Ramos (cell line): ENCODE data around the gene E2F2.
"Not testable (repeated sequence)": the region's sequence is repeated elsewhere in the genome, so short reads cannot be mapped to it uniquely, and the experiment has no call there.

Source experiments
- in situ Hi-C: fragments of 300-500 bp; cut with MboI; formaldehyde crosslinking; loops from one replicate; pipeline ENCODE4 v1.14.3; 2022; ENCODE audit warnings: low sequenced_read_pairs; ENCODE audit not compliant: unreplicated experiment

E2F2 gene

DNA sequence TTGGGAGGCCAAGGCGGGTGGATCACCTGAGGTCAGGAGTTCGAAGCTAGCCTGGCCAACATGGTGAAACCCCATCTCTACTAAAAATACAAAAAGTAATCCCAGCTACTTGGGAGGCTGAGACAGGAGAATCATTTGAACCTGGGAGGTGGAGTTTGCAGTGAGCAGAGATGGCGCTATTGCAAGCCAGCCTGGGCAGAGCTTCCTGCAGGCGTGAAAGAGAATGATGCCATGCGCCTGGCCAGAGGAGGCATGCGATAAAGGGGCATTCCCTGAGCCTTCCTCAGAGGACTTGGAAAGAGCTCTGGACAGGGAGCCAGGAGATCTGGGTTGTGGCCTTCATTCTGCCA lies 3.2 kb downstream of the E2F2 start:
- in situ Hi-C loops: no loop called here

DNA sequence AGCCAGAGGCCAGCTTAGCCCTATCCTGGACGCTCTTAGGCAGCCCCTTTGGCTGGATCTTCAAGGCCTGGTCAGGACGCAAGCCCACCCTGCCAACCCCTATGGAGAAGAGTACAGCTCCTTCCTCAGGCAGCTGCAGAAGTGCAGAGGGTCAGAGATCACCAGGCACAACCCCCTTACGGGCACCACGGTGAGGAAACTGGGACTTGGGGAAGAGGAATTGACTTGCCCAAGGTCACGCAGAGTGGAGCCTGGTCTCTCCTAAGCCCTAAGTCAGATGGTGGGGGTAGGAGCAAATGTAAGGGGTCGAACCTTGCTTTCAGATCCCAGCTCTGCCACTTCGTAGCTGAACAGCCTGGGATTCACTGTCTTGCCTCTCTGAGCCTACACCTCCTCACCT lies 3.7 kb downstream of the E2F2 start:
- in situ Hi-C loops: no loop called here

DNA sequence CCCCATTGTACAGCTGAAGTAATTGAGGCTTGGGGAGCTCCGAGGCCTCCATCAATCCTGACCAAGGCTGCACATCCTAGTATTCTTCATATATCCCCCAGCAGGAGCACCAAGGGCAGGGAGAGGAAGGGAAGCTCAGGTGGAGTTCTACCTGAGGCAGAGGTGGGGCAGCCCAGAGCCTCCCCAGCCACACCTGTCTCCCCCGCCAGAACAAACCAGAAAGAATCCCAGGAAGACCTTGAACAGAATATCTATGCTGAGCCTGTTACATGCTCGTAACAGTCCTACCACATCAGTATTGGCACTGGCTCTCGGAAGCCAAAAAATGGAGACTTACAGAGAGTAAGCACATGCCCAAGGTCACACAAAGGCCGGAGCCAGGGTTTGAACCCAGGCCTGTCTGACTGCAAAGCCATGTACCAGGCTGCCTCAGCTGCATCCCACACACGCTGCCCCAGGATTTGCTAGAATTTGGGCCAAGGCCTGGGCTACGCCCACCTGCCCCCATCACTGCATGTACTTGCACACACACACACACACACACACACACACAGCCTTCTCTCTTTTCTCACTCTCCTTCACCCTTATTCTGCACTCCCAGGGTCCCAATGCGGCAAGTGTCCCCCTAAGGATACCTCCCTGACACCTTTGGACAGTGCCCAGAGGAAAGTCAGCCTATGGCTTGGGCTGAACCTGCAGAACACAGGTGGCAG lies 4.5 kb downstream of the E2F2 start:
- in situ Hi-C loops: no loop called here

DNA sequence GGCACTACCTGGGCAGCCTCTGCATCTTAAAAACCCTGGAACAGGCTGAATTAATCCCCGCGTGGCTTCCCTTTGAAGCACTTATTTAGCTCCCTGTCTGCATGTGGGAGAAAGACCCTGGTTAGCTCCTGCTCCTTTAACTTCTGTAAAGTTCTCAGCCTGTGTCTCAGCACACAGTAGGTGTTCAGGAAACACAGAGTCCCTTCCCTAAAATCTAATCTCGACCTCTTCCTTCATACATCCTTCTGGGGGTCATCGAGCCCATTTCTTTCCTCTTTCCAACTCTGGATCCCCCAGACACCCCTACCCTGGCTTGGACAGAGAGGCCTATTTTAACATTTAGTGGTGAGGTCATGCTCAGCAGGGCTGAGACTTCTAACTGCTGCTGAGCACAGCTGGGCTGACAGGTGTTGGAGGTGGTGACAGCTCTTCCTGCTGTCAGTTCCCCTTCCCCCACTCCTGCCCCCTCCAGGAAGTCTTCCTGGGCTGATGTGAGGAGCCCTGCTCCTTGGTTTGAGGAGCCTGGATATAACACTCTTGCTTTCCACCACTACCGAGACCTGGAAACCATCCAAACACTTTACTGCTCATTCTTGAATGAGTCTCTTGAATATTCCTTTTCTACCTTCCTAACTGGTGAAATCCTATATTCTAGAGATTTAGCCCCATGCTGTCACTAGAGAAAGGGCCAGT lies 5.3 kb downstream of the E2F2 start:
- in situ Hi-C loops: no loop called here

DNA sequence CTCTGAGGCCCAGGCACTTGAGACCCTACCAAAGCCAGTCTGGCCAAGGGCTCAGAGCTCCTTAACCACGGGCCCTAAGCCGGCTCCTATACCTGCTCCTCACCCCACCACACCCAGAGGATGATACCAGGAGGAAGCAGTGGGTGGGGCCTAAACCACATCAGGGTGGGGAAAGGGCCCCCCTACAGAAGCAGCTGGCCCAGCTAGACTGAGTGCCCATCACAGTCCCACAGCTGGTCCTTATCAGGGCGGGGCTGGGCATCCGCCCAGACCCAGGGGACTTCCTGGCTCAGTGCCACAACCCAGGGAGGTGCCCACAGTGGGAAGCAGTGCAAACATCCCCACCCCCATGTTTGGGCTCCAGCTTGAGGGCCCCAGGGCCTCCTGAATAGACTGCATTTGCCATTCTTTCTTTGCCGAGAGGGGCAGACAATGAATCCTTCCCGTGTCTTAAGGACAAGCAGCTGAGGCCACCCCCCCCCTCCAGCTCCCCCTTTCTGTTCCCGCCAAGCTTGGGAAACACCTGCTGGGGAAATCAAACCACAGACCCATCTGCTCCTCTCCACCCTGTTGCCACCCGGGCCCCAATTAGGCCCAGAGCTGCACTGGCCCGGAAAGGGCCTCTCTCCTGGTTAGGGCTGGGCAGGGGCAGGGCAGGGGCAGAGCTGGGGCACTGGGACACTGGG lies 6.2 kb downstream of the E2F2 start:
- in situ Hi-C loops: no loop called here

DNA sequence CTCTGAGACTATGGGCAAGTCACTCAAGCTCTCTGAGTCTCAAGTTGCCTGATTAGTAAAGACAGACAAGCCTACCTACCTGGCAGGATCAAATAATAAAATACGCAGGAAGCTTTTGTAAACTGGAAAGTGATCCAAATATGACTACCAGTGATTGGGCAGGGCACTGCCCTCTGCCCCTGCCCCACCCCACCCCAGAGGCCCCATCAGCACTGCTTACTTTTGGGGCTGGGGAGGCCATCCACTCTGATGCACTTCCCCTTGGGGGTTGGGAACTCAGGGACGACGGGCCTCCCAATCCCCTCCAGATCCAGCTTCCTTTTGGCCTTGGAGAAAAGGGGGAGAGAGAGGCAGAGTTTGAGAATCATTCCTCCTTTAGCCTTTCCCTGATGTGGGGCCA lies 6.9 kb downstream of the E2F2 start:
- in situ Hi-C loops: no loop called here

DNA sequence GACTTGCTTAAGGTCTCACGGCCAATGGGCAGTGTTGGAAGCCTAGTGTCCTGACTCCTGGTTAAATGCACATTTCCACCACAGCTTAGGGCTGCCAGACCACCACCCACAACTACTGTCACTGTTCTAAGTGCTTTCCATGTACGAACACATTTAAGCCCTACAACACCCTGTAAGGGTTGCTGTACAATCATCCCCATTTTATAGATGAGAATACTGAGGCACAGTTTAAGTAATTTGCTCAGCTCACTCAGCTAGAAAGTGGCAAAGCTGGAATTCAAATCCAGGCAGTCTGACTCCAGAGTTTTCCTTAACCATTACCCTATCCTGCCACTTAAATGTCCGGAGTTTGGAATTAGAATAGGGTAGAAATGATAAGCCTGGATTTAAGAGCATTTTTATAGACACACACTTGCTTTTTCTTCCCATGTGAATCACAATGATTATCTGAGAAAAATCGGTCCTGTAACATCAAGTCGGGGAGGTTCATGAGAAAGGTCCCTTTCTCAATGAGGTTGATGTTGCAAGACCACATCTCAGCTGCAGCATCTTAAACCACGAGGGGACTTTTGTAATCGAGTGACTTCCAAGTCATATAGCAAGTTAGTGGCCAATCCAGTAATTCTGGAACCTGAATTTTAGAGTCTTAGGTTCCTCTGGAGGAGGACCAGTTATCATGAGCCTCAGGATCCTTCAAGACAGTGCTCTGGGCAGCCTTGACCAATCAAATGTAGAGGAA lies 8.6 kb downstream of the E2F2 start:
- in situ Hi-C loops: no loop called here

DNA sequence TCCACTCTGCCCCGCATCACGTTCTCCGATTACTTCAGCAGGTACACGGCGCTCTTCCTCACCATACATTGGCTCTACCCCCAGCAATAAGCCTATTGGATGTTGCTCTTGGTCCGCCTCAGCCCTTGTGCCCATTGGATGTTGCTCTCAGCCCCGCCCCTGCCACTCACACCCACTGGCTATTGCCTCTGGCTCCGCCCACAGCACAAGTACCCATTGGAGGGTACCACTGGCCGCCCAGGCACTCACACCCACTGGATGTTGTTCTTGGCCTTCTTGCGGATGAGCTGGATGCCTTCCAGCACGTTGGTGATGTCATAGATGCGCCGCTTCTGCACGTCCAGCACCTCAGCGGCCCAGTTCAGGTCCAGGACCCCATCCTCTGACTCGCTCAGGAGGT lies 9.4 kb downstream of the E2F2 start:
- in situ Hi-C loops: no loop called here

DNA sequence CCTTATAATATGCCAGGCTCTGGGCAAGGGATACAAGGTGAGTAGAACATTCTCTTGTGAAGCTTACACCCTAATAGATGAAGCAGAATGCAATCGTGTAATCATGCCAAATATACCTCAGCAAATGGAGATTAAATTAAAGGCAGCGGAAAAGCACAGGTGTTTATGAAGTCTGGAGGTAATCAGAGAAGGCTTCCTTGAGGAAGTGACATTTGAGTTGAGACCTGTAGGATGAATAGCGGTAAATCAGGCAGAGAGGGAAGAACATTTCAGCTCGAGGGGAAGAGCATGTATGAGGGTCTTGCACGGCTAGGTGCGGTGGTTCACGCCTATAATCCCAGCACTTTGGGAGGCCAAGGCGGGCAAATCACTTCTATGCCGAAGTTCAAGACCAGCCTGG lies 13.5 kb downstream of the E2F2 start:
- in situ Hi-C loops: no loop called here

DNA sequence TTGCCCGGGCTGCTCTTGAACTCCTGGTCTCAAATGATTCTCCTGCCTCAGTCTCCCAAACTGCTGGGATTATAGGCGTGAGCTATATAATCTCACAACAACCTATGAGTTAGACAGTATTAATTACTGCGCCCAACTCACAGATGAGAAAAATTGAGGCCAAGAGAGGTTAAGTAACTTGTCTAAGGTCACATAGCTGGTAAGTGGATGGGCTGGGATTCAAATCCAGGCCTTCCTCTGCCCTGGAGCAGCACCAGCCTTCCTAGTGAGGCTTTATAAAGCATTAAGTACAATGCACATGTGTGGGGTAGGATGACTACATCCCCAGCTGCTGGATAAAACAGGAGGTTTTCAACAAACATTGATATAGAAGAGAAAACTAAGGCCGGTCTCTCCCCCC lies 15.1 kb downstream of the E2F2 start:
- in situ Hi-C loops: no loop called here

DNA sequence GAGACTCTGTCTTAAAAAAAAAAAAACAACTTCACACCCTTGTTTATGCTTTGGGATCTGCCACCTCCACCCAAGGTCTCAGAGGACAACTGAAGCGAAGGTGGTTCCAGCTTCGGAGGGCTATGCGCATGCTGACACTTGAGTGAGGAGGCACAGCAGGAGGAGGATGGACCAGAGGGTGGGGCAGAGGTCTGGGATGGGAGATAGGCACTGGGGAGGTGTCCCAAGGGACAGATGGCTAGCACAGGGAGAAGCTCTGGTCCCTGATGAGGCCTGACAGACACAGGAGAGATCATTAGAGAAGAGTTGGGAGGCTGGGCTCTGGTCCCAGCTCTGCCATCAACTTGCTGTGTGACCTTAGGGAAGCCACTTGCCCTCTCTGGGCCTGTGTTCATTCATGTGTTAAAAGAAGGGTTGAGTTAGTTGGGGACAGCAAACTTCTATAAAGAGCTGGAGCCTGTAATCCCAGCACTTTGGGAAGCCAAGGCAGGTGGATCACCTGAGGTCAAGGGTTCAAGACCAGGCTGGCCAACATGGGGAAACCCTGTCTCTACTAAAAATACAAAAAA lies 16.8 kb downstream of the E2F2 start:
- in situ Hi-C loops: no loop called here

DNA sequence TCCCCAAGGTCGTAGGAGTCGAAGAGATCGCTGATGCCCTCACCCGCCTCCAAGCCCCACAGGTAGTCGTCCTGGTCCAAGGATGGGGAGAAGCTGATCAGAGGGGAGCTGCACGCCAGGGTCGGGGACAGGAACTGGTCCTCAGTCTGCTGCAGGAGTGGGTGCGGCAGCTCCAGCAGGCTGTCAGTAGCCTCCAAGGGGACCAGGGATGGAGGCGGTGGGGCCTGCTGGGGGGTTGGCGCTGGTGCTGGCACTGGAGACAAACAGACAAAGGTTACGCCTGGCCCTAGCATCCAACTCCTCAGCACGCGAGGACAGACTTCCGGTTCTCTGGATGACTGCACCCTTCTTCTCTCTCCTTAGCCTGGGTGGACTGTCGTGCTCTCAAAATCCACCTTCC lies 21.1 kb downstream of the E2F2 start:
- in situ Hi-C loops: no loop called here

DNA sequence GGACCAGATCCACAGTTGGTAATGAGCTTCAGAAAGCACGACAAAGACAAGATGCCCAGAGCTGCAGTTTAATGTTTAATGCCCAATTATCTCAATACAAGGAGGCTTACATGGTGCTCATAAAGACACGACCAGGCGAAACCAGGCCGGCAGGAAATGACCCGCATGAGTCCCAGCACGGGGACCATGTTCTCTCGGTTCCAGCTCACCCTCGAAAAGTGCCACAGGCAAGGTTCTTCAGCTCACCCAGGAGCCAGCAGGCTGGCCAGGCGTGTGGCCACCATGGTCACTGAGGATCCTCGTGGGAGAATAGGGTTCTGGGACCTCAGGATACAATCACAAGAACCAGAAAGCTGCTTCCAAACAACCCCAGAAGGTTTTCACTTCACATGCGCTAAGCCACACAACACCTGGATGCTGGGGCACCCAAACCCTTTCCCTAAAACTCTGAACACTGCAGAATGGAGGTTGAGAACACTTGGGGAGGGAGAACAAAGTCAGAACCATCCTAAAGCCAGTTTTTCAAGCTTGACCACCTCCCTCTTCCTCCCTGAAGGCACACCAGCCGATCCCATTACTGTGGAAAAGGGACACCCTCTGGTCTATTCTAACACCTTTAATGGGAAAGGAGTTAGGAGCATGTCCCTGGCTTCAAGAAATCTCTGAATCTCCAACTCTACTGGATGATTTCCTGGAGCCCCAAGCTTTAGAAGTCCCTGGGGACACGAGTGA lies 24.5 kb downstream of the E2F2 start:
- in situ Hi-C loops: no loop called here

DNA sequence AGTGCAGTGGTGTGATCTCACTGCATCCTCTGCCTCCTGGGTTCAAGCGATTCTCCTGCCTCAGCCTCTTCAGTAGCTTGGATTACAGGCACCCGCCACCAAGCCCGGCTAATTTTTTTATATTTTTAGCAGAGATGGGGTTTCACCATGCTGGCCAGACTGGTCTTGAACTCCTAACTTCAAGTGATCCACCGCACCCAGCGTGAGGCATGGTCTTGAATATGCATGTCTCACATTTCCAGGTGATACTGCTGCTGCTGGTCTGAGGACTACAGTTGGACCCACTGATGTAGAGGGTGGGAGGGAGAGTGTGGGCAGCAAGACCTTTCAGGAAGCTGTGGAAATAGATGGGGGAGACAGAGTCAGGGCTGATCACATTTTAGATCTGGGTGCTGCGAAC lies 25.2 kb downstream of the E2F2 start:
- in situ Hi-C loops: no loop called here

DNA sequence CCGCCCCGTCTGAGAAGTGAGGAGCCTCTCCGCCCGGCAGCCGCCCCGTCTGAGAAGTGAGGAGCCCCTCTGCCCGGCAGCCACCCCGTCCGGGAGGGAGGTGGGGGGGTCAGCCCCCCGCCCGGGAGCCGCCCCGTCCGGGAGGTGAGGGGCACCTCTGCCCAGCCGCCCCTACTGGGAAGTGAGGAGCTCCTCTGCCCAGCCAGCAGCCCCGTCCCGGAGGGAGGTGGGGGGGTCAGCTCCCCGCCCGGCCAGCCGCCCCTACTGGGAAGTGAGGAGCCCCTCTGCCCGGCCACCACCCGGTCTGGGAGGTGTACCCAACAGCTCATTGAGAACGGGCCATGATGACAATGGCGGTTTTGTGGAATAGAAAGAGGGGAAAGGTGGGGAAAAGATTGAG lies 26.9 kb downstream of the E2F2 start:
- in situ Hi-C loops: not testable (repeated sequence)

DNA sequence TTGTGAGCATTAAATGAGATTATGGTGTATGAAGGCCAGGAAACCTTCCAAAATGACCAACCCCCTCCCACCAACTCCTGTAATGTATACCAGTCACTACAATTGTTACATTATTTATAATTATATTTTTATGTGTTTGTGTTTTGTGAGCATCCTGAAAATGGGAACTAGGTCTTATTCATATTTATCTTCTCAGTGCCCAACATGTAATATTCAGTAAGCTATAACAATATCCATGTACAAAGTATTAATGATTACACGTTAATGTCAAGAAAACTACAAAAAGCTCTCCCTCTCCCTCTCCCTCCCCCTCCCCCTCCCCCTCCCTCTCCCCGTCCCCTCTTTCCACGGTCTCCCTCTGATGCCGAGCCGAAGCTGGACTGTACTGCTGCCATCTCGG lies 28.1 kb downstream of the E2F2 start:
- in situ Hi-C loops: no loop called here

DNA sequence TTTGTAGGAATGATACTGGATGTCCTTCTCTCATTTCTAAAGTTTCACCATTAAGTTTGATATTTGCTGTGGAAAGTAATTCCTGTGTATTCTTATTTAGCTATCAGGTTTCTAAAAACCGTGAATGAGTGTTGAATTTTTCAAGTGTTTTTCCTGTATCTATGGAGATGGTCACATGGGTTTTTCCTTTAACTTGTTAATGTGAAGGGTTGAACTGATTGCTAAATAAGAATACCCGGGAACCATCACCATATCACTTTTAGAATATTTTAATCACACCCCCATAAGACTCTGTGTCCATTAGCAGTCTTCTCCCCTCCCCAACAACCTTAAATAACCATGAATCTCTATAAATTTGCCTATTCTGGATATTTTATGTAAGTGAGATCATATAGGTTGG lies 30.6 kb downstream of the E2F2 start:
- in situ Hi-C loops: no loop called here

DNA sequence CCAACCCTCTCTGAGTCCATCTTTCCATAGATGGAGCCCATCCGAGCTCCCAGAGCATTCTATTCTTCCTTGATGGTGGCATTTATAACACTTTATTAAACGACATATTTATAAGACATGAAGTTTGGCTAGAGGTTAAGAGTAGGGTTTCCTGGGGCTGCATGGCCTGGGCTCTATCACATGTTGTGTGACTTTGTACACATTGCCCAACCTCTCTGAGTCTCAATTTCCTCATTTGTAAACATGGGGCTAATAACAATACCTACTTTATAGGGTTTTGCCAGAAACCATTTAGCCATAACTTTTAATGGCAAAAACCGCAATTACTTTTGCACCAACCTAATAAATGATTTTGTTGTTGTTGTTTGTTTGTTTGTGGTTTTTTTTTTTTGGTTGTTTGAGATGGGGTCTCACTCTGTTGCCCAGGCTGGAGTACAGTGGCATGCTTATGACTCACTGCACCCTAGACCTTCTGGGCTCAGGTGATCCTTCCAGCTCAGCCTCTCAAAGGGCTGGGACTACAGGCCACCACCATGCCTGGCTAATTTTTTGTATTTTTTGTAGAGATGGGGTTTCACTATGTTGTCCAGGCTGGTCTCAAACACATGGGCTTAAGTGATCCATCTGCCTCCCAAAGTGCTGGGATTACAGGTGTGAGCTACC lies 33.1 kb downstream of the E2F2 start:
- in situ Hi-C loops: loop anchor here (5.0 kb wide), 1 partner anchor 39 kb away; no protein-coding TSS in a partner anchor

DNA sequence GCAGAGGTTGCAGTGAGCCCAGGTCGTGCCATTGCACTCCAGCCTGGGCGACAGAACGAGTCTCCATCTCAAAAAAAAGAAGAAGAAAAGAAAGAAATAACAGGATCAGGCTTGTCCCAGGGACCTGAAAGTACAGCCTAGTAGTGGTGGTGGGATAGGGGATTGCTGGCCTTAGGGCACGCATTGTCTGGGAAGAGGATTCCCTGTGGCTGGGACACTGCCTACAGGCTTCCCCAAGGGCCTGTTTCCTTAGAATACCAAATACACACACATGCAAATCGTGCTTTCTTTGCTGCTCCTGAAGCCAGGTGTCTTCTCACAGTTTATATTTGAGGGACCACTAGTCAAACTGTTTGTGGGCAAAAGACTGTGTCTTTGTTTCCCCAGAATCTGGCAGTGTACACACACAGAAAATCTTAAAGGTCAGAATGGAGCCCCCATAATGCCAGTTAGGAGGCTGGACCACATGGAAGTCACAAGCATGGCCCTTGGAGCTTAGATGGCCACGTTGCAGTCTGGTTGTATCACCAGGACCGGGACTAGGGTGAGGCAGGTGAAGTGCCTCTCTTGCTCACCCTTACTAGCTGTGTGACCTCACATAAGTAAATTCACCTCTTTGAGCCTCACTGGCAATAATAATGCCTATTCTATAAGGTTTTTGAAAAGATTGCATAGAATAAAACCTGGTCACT lies 34.4 kb downstream of the E2F2 start:
- in situ Hi-C loops: loop anchor here (5.0 kb wide), 1 partner anchor 41 kb away; no protein-coding TSS in a partner anchor
